Measurements from ENCODE around the gene ACADM.
A peak's percentile ranks its signal among the peaks of the same experiment; 100 is the strongest.

Gene ACADM

DNA sequence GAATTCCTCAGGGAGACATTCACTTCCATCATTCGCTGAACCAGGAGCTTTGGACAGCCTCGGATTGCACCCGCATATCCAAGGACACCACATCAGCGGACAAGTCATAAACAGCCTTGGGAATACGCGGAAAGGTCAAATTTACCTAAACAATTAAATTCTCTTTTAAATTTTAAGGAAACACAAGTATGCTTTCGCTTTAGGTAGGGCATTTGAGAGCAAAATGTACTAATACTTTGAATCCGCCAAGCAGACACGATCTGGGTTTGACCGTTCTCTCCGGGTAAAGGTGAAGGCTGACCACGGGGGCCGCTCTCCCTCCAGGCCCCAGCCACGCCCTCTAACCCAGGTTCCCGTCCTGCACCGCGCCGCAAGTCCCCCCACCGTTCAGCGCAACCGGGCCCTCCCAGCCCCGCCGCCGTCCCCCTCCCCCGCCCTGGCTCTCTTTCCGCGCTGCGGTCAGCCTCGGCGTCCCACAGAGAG lies 479 bp upstream of the ACADM start:
- TF ChIP-seq, protein P1, sequence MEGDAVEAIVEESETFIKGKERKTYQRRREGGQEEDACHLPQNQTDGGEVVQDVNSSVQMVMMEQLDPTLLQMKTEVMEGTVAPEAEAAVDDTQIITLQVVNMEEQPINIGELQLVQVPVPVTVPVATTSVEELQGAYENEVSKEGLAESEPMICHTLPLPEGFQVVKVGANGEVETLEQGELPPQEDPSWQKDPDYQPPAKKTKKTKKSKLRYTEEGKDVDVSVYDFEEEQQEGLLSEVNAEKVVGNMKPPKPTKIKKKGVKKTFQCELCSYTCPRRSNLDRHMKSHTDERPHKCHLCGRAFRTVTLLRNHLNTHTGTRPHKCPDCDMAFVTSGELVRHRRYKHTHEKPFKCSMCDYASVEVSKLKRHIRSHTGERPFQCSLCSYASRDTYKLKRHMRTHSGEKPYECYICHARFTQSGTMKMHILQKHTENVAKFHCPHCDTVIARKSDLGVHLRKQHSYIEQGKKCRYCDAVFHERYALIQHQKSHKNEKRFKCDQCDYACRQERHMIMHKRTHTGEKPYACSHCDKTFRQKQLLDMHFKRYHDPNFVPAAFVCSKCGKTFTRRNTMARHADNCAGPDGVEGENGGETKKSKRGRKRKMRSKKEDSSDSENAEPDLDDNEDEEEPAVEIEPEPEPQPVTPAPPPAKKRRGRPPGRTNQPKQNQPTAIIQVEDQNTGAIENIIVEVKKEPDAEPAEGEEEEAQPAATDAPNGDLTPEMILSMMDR (IDR thresholded peaks at IDR 0.05; ENCODE audit: extremely low read depth, missing control alignments): no peak
- DNase-seq (ENCODE audit: low spot score): peak; percentile 87

DNA sequence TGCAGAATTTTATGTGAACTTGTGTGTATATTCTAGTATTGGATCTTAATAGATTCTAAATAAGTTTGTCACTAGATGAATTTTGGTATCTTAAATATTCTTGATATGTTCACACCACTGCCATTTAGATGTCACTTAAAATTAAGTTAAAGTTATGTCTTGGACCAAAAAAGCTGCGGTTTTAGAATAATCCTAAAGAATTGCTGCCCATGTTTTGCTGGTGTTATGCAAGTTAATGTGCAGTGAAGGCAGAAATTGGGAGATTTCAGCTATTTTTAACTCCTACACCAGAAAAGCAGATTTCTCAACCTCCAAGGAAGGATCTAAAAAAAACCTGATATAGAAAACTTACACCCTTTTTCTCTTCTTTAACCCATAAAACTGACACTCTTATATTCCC lies 757 bp downstream of the ACADM start:
- DNase-seq (ENCODE audit: low spot score): no peak
- TF ChIP-seq, protein P1 (IDR thresholded peaks at IDR 0.05; ENCODE audit: extremely low read depth, missing control alignments): no peak

DNA sequence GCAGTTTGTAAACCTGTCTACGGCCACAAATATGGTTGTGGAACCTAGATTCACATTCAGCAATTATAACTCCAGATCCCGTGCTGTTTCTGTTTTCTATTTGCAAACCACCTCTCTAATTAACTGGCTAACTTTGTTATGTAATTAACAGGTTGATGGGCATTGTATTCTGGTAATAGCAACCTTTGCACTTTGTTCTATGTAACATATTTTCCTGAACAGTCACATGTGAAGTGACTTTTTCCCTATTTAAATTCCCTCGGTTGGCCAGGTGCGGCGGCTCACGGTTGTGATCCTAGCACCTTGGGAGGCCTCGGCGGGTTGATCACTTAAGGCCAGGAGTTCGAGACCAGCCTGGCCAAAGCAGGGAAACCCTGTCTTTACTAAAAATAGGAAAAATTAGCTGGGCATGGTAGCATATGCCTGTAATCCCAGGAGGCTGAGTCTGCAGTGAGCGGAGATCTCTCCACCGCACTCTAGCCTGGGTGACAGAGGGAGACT lies 1.4 kb downstream of the ACADM start:
- TF ChIP-seq, protein P1 (IDR thresholded peaks at IDR 0.05; ENCODE audit: extremely low read depth, missing control alignments): no peak
- DNase-seq (ENCODE audit: low spot score): no peak

DNA sequence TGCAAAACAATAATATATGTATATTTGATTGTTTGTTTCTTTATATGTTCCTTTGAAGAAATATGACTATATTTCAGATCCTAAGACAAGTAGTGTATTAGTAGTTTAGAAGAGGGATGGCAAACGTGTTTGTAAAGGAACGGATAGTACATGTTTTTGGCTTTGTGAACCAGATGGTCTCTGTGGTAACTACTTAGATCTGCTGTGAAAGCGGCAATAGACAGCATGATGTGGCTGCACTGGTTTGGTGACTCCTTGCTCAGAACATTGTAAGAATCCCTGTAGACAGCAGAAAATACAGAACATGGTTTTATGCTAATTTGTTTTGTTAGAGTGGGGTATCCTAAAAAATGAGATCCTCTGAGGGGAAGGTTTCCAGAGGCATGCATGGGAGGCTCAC lies 3.1 kb downstream of the ACADM start:
- TF ChIP-seq, protein P1 (IDR thresholded peaks at IDR 0.05; ENCODE audit: extremely low read depth, missing control alignments): no peak
- no peak for DNase-seq (ENCODE audit: low spot score)

DNA sequence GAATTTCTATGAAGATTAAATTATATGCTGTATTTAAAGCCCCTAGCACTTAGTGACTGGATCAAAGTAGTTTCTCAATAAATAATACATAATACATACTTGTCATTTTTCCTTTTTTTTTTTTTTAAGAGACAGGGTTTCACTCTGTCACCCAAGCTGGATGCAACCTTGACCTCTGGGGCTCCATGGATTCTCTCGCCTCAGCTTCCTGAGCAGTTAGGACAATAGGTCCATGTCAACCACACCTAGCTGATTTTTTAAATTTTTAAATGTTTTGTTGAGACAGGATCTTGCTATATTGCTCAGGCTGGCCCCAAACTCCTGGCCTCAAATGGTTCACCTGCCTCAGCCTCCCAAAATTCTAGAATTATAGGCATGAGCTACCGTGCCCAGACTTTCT lies 5.9 kb downstream of the ACADM start:
- TF ChIP-seq, protein P1 (IDR thresholded peaks at IDR 0.05; ENCODE audit: extremely low read depth, missing control alignments): no peak
- no peak for DNase-seq (ENCODE audit: low spot score)

DNA sequence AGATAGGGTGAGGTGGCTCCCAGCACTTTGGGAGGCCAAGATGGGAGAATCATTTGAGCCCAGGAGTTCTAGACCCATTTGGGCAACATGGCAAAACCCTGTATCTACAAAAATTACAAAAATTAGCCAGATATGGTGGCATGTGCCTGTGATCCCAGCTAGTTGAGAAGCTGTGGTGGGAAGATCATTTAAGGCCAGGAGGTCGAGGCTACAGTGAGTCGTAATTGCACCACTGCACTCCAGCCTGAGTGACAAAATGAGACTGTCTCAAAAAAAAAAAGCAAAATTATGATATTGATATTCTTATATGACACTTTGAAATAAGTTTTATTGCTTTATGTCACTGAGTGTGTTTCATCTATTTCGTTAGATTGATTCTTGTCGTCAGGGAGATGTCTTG lies 7.4 kb downstream of the ACADM start:
- DNase-seq (ENCODE audit: low spot score): no peak
- TF ChIP-seq, protein P1 (IDR thresholded peaks at IDR 0.05; ENCODE audit: extremely low read depth, missing control alignments): no peak

DNA sequence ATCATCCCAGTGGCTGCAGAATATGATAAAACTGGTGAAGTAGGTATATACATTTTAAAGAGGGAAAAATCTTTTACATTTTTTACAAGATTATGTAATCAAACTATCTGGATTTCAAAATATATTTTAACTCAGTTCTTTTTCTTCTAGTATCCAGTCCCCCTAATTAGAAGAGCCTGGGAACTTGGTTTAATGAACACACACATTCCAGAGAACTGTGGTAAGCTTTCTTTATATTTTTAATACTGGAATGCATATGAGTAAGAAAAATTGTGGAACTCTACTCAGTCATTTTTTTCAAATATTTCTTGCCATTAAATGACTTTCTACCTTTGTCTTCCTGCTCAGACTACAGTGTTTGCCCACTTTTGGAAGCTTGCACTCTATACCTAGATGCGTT lies 8.2 kb downstream of the ACADM start:
- TF ChIP-seq, protein P1 (IDR thresholded peaks at IDR 0.05; ENCODE audit: extremely low read depth, missing control alignments): no peak
- no peak for DNase-seq (ENCODE audit: low spot score)

Measured in GM20000 (cell line).